A673 (cell line): Measurements from ENCODE around the gene MYO18B. TPM values are rescaled to one million over a fixed set of nuclear protein-coding genes. Genes with fewer than 3 reads are reported as not detected.

Experiments
- BruUV-seq: library from RNA; stranded (reverse); fragments of 400-500 nt; replicated peaks from 2 replicates; lab custom pipeline; 2021; lab: Mats Ljungman, UMichigan
- CTCF ChIA-PET: fragments of 300-600 bp; sonication (Branson Sonifier 250); formaldehyde crosslinking; loops from one replicate; lab custom pipeline; 2022; ENCODE audit warnings: antibody characterized with exemption; lab: Charles Lee
- POLR2A ChIA-PET: fragments of 300-600 bp; sonication (Branson Sonifier 250); formaldehyde crosslinking; loops from one replicate; lab custom pipeline; 2022; ENCODE audit warnings: antibody characterized with exemption; ENCODE audit not compliant: low non-redundant PET; lab: Charles Lee
- DNase-seq: peaks from one replicate; pipeline ENCODE4 v3.0.0-alpha.2; 2015; ENCODE audit warnings: low spot score
- H3K27ac ChIP-seq: fragments of 200-600 bp; sonication (generic); 2 replicates; pipeline ENCODE4 v1.5.1; 2016; ENCODE audit warnings: mixed run types, low read depth, mild to moderate bottlenecking, mixed read lengths, antibody characterized with exemption, low read length; ENCODE audit not compliant: poor library complexity, severe bottlenecking
- H3K27me3 ChIP-seq: fragments of 200-600 bp; sonication (generic); replicated peaks from 2 replicates; pipeline ENCODE4 v1.6.1; 2017; ENCODE audit warnings: mixed run types, low read depth, mild to moderate bottlenecking, mixed read lengths, antibody characterized with exemption, low read length; ENCODE audit not compliant: insufficient read depth, poor library complexity
- H3K36me3 ChIP-seq: fragments of 200-600 bp; sonication (generic); 2 replicates; pipeline ENCODE4 v1.6.1; 2016; ENCODE audit warnings: mixed run types, mild to moderate bottlenecking, mixed read lengths, antibody characterized with exemption, low read length; ENCODE audit not compliant: insufficient read depth, poor library complexity, severe bottlenecking
- H3K4me1 ChIP-seq: fragments of 200-600 bp; sonication (generic); 2 replicates; pipeline ENCODE4 v1.6.1; 2017; ENCODE audit warnings: mixed run types, mild to moderate bottlenecking, mixed read lengths, antibody characterized with exemption, low read length; ENCODE audit not compliant: insufficient read depth, poor library complexity, severe bottlenecking
- H3K4me3 ChIP-seq: fragments of 200-600 bp; sonication (generic); 2 replicates; pipeline ENCODE4 v1.5.1; 2016; ENCODE audit warnings: low read depth, mixed run types, mild to moderate bottlenecking, mixed read lengths, low read length; ENCODE audit not compliant: poor library complexity, severe bottlenecking
- H3K9me3 ChIP-seq: fragments of 200-600 bp; sonication (generic); 2 replicates; pipeline ENCODE4 v1.6.1; 2016; ENCODE audit warnings: mixed run types, low read depth, mild to moderate bottlenecking, mixed read lengths, antibody characterized with exemption, low read length; ENCODE audit not compliant: poor library complexity, severe bottlenecking
- EZH2 ChIP-seq: fragments of 200-600 bp; sonication (generic); IDR thresholded peaks from 2 replicates; pipeline ENCODE4 v1.6.1; 2017; ENCODE audit warnings: borderline replicate concordance, low read depth, mild to moderate bottlenecking, mixed read lengths, antibody characterized with exemption, low read length; ENCODE audit not compliant: poor library complexity, severe bottlenecking
- intact Hi-C: fragments of 100-400 bp; cut with micrococcal nuclease; formaldehyde crosslinking; loops from one replicate; pipeline ENCODE4 v1.10.0; 2022; ENCODE audit not compliant: unreplicated experiment
- total RNA-seq: library from RNA; stranded (reverse); gene quantifications from 2 replicates; pipeline ENCODE4 v1.2.3, GENCODE V29; 2021
- TF ChIP-seq, protein P1 (sequence below): fragments of 300-800, 200-600 bp; sonication (generic); conservative IDR thresholded peaks from 2 replicates; pipeline ENCODE4 v1.5.1; 2017; ENCODE audit warnings: low read depth, mild to moderate bottlenecking, antibody characterized with exemption, low read length, moderate library complexity, mixed read lengths

Gene MYO18B
- total RNA-seq, 1 experiment from 2014 or later = not detected

DNA sequence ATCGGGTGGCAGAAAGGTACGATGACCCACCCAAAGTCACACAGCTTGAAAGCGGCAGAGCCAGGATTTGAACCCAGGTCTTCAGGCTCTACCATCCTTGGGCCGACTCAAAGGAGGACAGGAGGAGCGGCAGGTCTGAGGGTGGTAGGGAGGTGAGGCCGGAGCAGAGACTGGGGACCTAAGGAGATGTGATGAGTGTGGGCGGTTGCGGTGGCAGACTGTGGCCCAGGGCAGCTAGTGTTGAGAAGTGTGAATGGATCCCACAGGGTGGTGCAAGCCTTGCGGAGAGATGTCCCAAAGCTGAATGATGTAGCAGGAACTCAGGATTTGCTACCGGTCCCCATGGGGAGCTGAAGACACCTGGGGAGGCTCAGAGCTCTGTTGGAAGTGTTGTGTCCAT is 180.2 kb downstream of the MYO18B start:
- POLR2A ChIA-PET = no interaction called here
- no peak overlapping the region for H3K4me3 ChIP-seq

DNA sequence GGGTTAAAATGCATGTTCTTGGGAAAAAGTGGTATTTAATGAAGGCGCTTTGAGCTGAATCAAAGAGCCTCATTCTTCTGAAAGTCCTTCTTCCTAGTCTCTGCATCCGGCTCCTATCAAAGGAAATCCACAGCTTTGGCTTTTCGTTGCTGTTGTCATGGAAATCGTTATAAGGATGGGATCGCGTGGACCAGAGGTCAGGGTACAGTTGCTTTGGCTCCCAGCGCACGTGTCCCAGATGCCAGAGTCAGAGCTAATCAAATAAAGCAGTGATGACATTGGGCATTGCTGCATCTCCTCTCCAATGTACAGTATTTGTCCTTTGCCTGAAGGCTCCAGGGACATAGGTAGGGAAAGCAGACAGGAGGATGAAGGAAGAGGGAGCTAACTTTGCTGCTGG is 181.9 kb downstream of the MYO18B start:
- no peaks in the 10 kb centered on the region for H3K9me3 ChIP-seq
- DNase-seq = no peak
- peaks cover 29% of the 10 kb centered on the region for H3K27me3 ChIP-seq
- H3K4me3 ChIP-seq = no peak overlapping the region
- H3K4me1 ChIP-seq = no peaks in the 10 kb centered on the region
- no peak overlapping the region for H3K27ac ChIP-seq
- H3K36me3 ChIP-seq = no peaks in the 10 kb centered on the region
- BruUV-seq = no TSS peak
- POLR2A ChIA-PET = no interaction called here
- intact Hi-C loops = loop anchor here (10.0 kb wide), 1 partner anchor 59 kb away; no protein-coding TSS in a partner anchor
- CTCF ChIA-PET = no interaction called here
- TF ChIP-seq, protein P1, sequence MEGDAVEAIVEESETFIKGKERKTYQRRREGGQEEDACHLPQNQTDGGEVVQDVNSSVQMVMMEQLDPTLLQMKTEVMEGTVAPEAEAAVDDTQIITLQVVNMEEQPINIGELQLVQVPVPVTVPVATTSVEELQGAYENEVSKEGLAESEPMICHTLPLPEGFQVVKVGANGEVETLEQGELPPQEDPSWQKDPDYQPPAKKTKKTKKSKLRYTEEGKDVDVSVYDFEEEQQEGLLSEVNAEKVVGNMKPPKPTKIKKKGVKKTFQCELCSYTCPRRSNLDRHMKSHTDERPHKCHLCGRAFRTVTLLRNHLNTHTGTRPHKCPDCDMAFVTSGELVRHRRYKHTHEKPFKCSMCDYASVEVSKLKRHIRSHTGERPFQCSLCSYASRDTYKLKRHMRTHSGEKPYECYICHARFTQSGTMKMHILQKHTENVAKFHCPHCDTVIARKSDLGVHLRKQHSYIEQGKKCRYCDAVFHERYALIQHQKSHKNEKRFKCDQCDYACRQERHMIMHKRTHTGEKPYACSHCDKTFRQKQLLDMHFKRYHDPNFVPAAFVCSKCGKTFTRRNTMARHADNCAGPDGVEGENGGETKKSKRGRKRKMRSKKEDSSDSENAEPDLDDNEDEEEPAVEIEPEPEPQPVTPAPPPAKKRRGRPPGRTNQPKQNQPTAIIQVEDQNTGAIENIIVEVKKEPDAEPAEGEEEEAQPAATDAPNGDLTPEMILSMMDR = no peak
- no peak for TF ChIP-seq EZH2

More for the DNA sequence above, 180.2 kb downstream of the MYO18B start:
- Histone ChIP-seq H3K9me3 (no peaks in the 10 kb centered on the region), H3K4me1 (no peaks in the 10 kb centered on the region), H3K27me3 (peaks cover 30% of the 10 kb centered on the region), H3K36me3 (no peaks in the 10 kb centered on the region), H3K27ac (no peak overlapping the region)
- BruUV-seq = no TSS peak
- CTCF ChIA-PET = no interaction called here
- TF ChIP-seq, protein P1 = no peak
- no peak for TF ChIP-seq EZH2
- no peak for DNase-seq
- intact Hi-C loops = loop anchor here (10.0 kb wide), 1 partner anchor 57 kb away; no protein-coding TSS in a partner anchor

DNA sequence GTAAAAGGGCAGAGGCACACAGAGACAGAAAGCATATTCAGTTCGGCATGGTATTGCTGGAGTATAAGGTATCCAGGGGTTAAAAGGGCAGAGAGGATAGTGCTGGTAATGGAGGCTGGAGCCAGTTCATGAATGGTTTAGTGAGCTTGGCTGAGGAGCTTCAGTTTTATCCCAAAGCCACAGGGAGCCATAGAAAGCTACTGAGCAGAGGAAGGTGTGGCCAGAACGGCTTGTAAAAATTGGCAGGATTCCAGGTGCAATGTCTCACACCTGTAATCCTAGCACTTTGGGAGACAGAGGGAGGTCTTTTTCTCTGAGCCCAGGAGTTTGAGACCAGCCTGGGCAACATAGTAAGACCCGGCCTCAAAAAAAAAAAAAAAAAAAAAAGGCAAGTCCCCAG is 186.1 kb downstream of the MYO18B start:
- CTCF ChIA-PET = no interaction called here
- POLR2A ChIA-PET = no interaction called here

More for the DNA sequence above, 186.1 kb downstream of the MYO18B start:
- no peaks in the 10 kb centered on the region for H3K36me3 ChIP-seq
- no peak for TF ChIP-seq EZH2
- TF ChIP-seq, protein P1 = no peak
- no peaks in the 10 kb centered on the region for H3K4me1 ChIP-seq
- H3K4me3 ChIP-seq = no peak overlapping the region
- intact Hi-C loops = loop anchor here (10.0 kb wide), 1 partner anchor 63 kb away; no protein-coding TSS in a partner anchor
- no peak for DNase-seq
- H3K9me3 ChIP-seq = no peaks in the 10 kb centered on the region
- H3K27me3 ChIP-seq = peaks cover 44% of the 10 kb centered on the region
- BruUV-seq = no TSS peak
- H3K27ac ChIP-seq = no peak overlapping the region
